ENCODE data around the gene RRAD.

Gene RRAD

DNA sequence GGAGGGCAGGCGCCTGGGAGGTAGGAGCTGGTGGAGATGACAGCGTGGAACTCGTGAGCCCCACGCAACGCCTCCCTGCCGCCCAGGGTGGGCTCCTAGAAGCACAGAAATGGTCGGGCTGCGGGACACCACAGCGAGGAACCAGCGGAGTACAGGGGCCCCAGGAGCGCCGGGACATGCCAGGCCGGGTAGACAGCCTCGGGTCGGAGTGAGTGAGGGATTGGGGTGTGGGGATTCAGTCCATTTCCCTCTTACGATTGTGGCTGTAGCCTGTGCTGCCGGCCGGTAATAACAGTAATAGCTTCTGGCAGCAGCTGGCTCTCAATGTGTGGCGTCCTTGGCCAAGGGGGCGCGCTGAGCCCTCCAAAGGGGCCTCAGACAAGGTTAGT lies 23.5 kb upstream of the RRAD start:
- H3K4me2 ChIP-seq (ENCODE audit: low read length) = no peak overlapping the region
- TF ChIP-seq, protein P1, sequence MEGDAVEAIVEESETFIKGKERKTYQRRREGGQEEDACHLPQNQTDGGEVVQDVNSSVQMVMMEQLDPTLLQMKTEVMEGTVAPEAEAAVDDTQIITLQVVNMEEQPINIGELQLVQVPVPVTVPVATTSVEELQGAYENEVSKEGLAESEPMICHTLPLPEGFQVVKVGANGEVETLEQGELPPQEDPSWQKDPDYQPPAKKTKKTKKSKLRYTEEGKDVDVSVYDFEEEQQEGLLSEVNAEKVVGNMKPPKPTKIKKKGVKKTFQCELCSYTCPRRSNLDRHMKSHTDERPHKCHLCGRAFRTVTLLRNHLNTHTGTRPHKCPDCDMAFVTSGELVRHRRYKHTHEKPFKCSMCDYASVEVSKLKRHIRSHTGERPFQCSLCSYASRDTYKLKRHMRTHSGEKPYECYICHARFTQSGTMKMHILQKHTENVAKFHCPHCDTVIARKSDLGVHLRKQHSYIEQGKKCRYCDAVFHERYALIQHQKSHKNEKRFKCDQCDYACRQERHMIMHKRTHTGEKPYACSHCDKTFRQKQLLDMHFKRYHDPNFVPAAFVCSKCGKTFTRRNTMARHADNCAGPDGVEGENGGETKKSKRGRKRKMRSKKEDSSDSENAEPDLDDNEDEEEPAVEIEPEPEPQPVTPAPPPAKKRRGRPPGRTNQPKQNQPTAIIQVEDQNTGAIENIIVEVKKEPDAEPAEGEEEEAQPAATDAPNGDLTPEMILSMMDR (IDR thresholded peaks at IDR 0.05; ENCODE audit: low read depth, low read length, poor library complexity, severe bottlenecking) = no peak
- TF ChIP-seq EZH2phosphoT487 (IDR thresholded peaks at IDR 0.05; ENCODE audit: borderline replicate concordance, low read length) = peak; percentile 96
- no peaks in the 10 kb centered on the region for H4K20me1 ChIP-seq (ENCODE audit: control insufficient read depth, insufficient read depth, low read depth, low read length)
- H3K27me3 ChIP-seq (ENCODE audit: control insufficient read depth, low read length) = peaks cover 48% of the 10 kb centered on the region
- no peaks in the 10 kb centered on the region for H3F3A ChIP-seq (ENCODE audit: control insufficient read depth, insufficient read depth)
- no peaks in the 10 kb centered on the region for H3K9me3 ChIP-seq (ENCODE audit: control insufficient read depth, insufficient read depth, low read length)
- H3K9me2 ChIP-seq (replicated peaks; ENCODE audit: control insufficient read depth, low read length) = no peaks in the 10 kb centered on the region
- H3K4me3 ChIP-seq (ENCODE audit: low read length) = no peak overlapping the region
- H3K27ac ChIP-seq (ENCODE audit: low read depth, low read length) = no peak overlapping the region
- H3K4me1 ChIP-seq (ENCODE audit: control insufficient read depth, low read length) = peaks cover 18% of the 10 kb centered on the region
- no peaks in the 10 kb centered on the region for H3K36me3 ChIP-seq (ENCODE audit: control insufficient read depth, low read length)
- no peaks in the 10 kb centered on the region for H3K79me2 ChIP-seq (ENCODE audit: control insufficient read depth, low read length)

DNA sequence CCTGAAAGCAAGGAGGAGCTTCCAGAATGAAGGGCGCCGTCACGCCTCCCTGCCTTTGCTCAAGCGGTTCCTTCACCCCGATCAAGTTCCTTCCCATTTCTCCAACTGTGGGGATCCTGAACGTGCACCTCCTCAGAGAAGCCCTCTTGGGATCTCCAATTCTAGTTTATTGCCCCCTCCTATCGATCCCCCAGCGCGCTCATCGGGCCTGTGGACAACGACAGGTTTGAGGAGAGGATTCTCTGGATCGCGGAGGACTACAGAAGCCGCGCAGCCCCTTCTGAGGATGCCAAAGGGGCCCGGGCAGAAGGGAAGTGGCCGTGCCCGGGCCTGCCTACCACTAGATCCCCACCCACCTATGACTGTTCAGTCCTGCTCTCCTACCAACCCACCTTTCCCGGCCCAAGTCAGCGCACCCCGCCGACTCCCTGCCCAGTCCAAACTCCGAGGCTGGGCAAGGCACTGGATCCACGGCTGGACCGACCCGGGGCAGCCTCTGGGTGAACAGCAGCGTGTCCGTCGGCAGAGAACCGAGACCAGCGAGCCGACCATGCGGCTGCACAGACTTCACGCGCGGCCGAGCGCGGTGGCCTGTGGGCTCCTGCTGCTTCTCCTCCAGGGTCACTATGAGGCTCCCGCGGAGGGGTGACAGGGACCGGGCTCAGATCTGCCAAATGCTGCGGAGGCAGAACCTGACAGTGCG lies 22.9 kb upstream of the RRAD start:
- Histone ChIP-seq H3K4me1 (ENCODE audit: control insufficient read depth, low read length) (peaks cover 18% of the 10 kb centered on the region), H3K27ac (ENCODE audit: low read depth, low read length) (no peak overlapping the region), H3K27me3 (ENCODE audit: control insufficient read depth, low read length) (peaks cover 44% of the 10 kb centered on the region), H3K4me3 (ENCODE audit: low read length) (peak overlapping the region; percentile 67), H3K9me2 (replicated peaks; ENCODE audit: control insufficient read depth, low read length) (no peaks in the 10 kb centered on the region), H3K4me2 (ENCODE audit: low read length) (peak overlapping the region; percentile 78), H3K79me2 (ENCODE audit: control insufficient read depth, low read length) (no peaks in the 10 kb centered on the region), H3K36me3 (ENCODE audit: control insufficient read depth, low read length) (peaks cover 3% of the 10 kb centered on the region; the same call in 1 of the 2 replicates), H3F3A (ENCODE audit: control insufficient read depth, insufficient read depth) (no peaks in the 10 kb centered on the region), H3K9me3 (ENCODE audit: control insufficient read depth, insufficient read depth, low read length) (no peaks in the 10 kb centered on the region), H4K20me1 (ENCODE audit: control insufficient read depth, insufficient read depth, low read depth, low read length) (no peaks in the 10 kb centered on the region)
- TF ChIP-seq, protein P1 (IDR thresholded peaks at IDR 0.05; ENCODE audit: low read depth, low read length, poor library complexity, severe bottlenecking) = no peak
- TF ChIP-seq EZH2phosphoT487 (IDR thresholded peaks at IDR 0.05; ENCODE audit: borderline replicate concordance, low read length) = peak; percentile 67; the same call in 1 of the 2 replicates

DNA sequence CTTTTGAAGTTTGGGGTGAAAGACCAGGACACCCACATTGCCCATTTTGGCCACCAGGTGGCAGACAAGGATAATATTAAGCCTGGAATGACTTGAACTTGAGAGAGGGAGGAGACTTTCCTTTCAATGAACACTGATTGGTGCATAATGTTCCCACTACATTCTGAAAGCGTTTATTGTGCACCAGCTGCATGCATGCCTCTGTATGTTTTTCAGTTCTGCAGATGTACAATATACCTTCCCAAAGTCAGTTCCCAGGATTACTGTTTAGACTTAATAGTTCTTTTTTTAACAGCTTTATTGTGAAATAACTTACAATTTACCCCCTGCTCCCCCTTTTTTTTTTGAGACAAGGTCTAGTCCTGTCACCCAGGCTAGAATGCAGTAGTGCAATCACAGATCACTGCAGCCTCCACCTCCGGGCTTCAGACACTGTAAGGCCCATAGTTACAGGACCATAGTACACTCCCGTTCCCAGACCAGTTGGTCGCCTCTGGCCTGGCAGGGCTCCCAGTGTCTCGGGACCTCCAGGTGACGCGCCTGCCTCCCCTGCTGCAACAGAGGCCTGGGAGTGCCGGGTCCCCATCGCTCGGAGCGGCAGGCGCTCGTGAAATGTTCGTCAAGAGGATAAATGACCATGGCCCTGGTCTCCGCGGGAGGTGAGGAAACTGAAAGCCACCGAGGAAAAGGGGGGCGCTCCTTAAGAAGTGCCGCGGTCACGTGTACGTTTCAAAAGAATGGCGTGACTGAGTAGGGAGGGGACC lies 22.1 kb upstream of the RRAD start:
- peaks cover 18% of the 10 kb centered on the region for H3K4me1 ChIP-seq (ENCODE audit: control insufficient read depth, low read length)
- peak overlapping the region; percentile 67 for H3K4me3 ChIP-seq (ENCODE audit: low read length)
- peaks cover 11% of the 10 kb centered on the region for H3K36me3 ChIP-seq (ENCODE audit: control insufficient read depth, low read length)
- peak overlapping the region; percentile 78 for H3K4me2 ChIP-seq (ENCODE audit: low read length)
- no peaks in the 10 kb centered on the region for H4K20me1 ChIP-seq (ENCODE audit: control insufficient read depth, insufficient read depth, low read depth, low read length)
- TF ChIP-seq, protein P1 (IDR thresholded peaks at IDR 0.05; ENCODE audit: low read depth, low read length, poor library complexity, severe bottlenecking) = peak; percentile 90
- TF ChIP-seq EZH2phosphoT487 (IDR thresholded peaks at IDR 0.05; ENCODE audit: borderline replicate concordance, low read length) = 0 out of 2 replicates have a peak, but pooled peaks have one; percentile 26
- no peak overlapping the region for H3K27ac ChIP-seq (ENCODE audit: low read depth, low read length)
- H3K27me3 ChIP-seq (ENCODE audit: control insufficient read depth, low read length) = peaks cover 43% of the 10 kb centered on the region
- no peaks in the 10 kb centered on the region for H3K79me2 ChIP-seq (ENCODE audit: control insufficient read depth, low read length)
- H3K9me2 ChIP-seq (replicated peaks; ENCODE audit: control insufficient read depth, low read length) = no peaks in the 10 kb centered on the region
- H3K9me3 ChIP-seq (ENCODE audit: control insufficient read depth, insufficient read depth, low read length) = no peaks in the 10 kb centered on the region
- H3F3A ChIP-seq (ENCODE audit: control insufficient read depth, insufficient read depth) = no peaks in the 10 kb centered on the region

Data from DOHH2 (cell line).